ENCODE data around the gene TUSC1. TPM values are rescaled to one million over a fixed set of nuclear protein-coding genes. Genes with fewer than 3 reads are reported as not detected.

Gene TUSC1
- total RNA-seq, 1 experiment from 2014 or later = 15.1 TPM

- Histone ChIP-seq H3K9me3 (ENCODE audit: low read length) (no peaks in the 10 kb centered on the region), H3K79me2 (ENCODE audit: low read length) (no peaks in the 10 kb centered on the region), H4K20me1 (ENCODE audit: low read length) (no peaks in the 10 kb centered on the region), H3F3A (ENCODE audit: low read length, unreplicated experiment) (no peaks in the 10 kb centered on the region), H3K27ac (ENCODE audit: low read length) (no peak overlapping the region), H3K27me3 (ENCODE audit: low read length) (no peaks in the 10 kb centered on the region), H2AFZ (ENCODE audit: low read length) (no peak overlapping the region), H3K9ac (ENCODE audit: low read length) (no peak overlapping the region), H3K9me2 (replicated peaks; ENCODE audit: low read length) (no peaks in the 10 kb centered on the region), H3K36me3 (ENCODE audit: low read depth, low read length) (no peaks in the 10 kb centered on the region), H3K4me1 (ENCODE audit: insufficient read depth, low read length) (no peaks in the 10 kb centered on the region), H3K4me3 (ENCODE audit: low read length) (no peak overlapping the region), H3K4me2 (ENCODE audit: low read length) (no peak overlapping the region)
- DNase-seq (no peak), ATAC-seq (no peak)
- ChIA-PET CTCF (no interaction called here), POLR2A (ENCODE audit: unreplicated experiment) (no interaction called here)
- TF ChIP-seq EZH2phosphoT487 (IDR thresholded peaks at IDR 0.05; ENCODE audit: borderline replicate concordance, low read length) = no peak
- no peak for TF ChIP-seq EZH2 (IDR thresholded peaks at IDR 0.05; ENCODE audit: low read length, unreplicated experiment)
- no peak for TF ChIP-seq CTCF (conservative IDR thresholded peaks at IDR 0.05; ENCODE audit: low read depth, low read length)
- no TSS peak for BruUV-seq (replicated peaks)
- intact Hi-C loops (cut with micrococcal nuclease) = no loop called here
Observed at GRCh38 chr9:25636026-25636425, 42.2 kb downstream of the TUSC1 start.

- POLR2A ChIA-PET (ENCODE audit: unreplicated experiment) = no interaction called here
Observed at GRCh38 chr9:25629231-25629630, 49.0 kb downstream of the TUSC1 start.

More at GRCh38 chr9:25629231-25629630, 49.0 kb downstream of the TUSC1 start:
- no peak overlapping the region for H3K9ac ChIP-seq (ENCODE audit: low read length)
- H2AFZ ChIP-seq (ENCODE audit: low read length) = no peak overlapping the region
- CTCF ChIA-PET = no interaction called here
- ATAC-seq (no peak), DNase-seq (no peak)
- no peaks in the 10 kb centered on the region for H3K4me1 ChIP-seq (ENCODE audit: insufficient read depth, low read length)
- no peak overlapping the region for H3K4me3 ChIP-seq (ENCODE audit: low read length)
- no peaks in the 10 kb centered on the region for H3F3A ChIP-seq (ENCODE audit: low read length, unreplicated experiment)
- no peak overlapping the region for H3K4me2 ChIP-seq (ENCODE audit: low read length)
- no peaks in the 10 kb centered on the region for H3K9me2 ChIP-seq (replicated peaks; ENCODE audit: low read length)
- no peaks in the 10 kb centered on the region for H3K36me3 ChIP-seq (ENCODE audit: low read depth, low read length)
- intact Hi-C loops (cut with micrococcal nuclease) = no loop called here
- no peak overlapping the region for H3K27ac ChIP-seq (ENCODE audit: low read length)
- H3K27me3 ChIP-seq (ENCODE audit: low read length) = no peaks in the 10 kb centered on the region
- no peaks in the 10 kb centered on the region for H3K79me2 ChIP-seq (ENCODE audit: low read length)
- BruUV-seq (replicated peaks) = no TSS peak
- no peaks in the 10 kb centered on the region for H4K20me1 ChIP-seq (ENCODE audit: low read length)
- TF ChIP-seq EZH2 (IDR thresholded peaks at IDR 0.05; ENCODE audit: low read length, unreplicated experiment) (no peak), CTCF (conservative IDR thresholded peaks at IDR 0.05; ENCODE audit: low read depth, low read length) (no peak), EZH2phosphoT487 (IDR thresholded peaks at IDR 0.05; ENCODE audit: borderline replicate concordance, low read length) (no peak)
- no peaks in the 10 kb centered on the region for H3K9me3 ChIP-seq (ENCODE audit: low read length)
